K562 (cell line): ENCODE results near the gene PRDM12. TPM values are rescaled to one million over a fixed set of nuclear protein-coding genes. Genes with fewer than 3 reads are reported as not detected.
A peak's percentile ranks its signal among the peaks of the same experiment; 100 is the strongest.

Experiments
- ATAC-seq: fragments of 200-7000 bp; cut with Tn5 transposase; 3 replicates; pipeline ENCODE4 v1.9.1; 2020; ENCODE audit warnings: moderate library complexity
- BruUV-seq: library from RNA; stranded (reverse); fragments of 400-500 nt; replicated peaks from 2 replicates; lab custom pipeline; 2021; lab: Mats Ljungman, UMichigan
- CTCF ChIA-PET: fragments of 300-600 bp; formaldehyde crosslinking; extraction: SDS; loops from one replicate; lab custom pipeline; 2021; ENCODE audit warnings: low intra/inter-chr PET ratio; lab: Yijun Ruan, JAX
- POLR2A ChIA-PET: fragments of 300-600, 350-650 bp; sonication (Branson Sonifier 250); formaldehyde crosslinking; extraction: SDS; loops from one replicate; lab custom pipeline; 2021; ENCODE audit warnings: antibody characterized with exemption, inconsistent platforms; lab: Yijun Ruan, JAX
- DNase-seq, 4 experiments: peaks; one replicate each; pipeline versions ENCODE4 v3.0.0 to v3.0.0-alpha.2; 2011 to 2018; ENCODE audit warnings: low spot score in 3 of 4, mixed read lengths in 3 of 4; ENCODE audit errors: extremely low read depth in 1 of 4
- FAIRE-seq: peaks from 2 replicates; lab custom pipeline; 2011; peaks lifted over from hg19 to GRCh38; lab: Jason Lieb, UNC
- H2AFZ ChIP-seq: 2 replicates; pipeline ENCODE4 v1.6.0; 2011; ENCODE audit warnings: low read depth, low read length, control low read depth, inconsistent platforms
- H3K27ac ChIP-seq: fragments of 200-600 bp; 3 replicates; pipeline ENCODE4 v1.8.0; 2011; ENCODE audit warnings: low read depth, mild to moderate bottlenecking, control low read depth, inconsistent platforms, low read length, moderate library complexity, mixed read lengths; ENCODE audit errors: extremely low read depth
- H3K27me3 ChIP-seq, 2 experiments: fragments of 300-600 bp in 1 of 2; 2 replicates in 1 of 2; 3 replicates in 1 of 2; pipeline versions ENCODE4 v1.6.0 to v1.8.0; 2011; ENCODE audit warnings: inconsistent platforms in 2 of 2, low read length in 2 of 2, mild to moderate bottlenecking in 1 of 2, mixed read lengths in 1 of 2, moderate library complexity in 1 of 2; ENCODE audit not compliant: control insufficient read depth in 2 of 2, insufficient read depth in 2 of 2
- H3K36me3 ChIP-seq: fragments of 300-600 bp; 3 replicates; pipeline ENCODE4 v1.8.0; 2011; ENCODE audit warnings: mild to moderate bottlenecking, low read length, inconsistent platforms; ENCODE audit not compliant: control insufficient read depth, insufficient read depth
- H3K4me1 ChIP-seq, 2 experiments: fragments of 200-600 bp in 1 of 2; replicated peaks in 1 of 2; 2 replicates in 1 of 2; 3 replicates in 1 of 2; pipeline versions ENCODE4 v1.5.1 to v1.8.0; 2011; ENCODE audit warnings: inconsistent platforms in 2 of 2, low read length in 2 of 2, mild to moderate bottlenecking in 1 of 2, mixed read lengths in 1 of 2, moderate library complexity in 1 of 2; ENCODE audit not compliant: control insufficient read depth in 2 of 2, insufficient read depth in 2 of 2
- H3K4me2 ChIP-seq: 2 replicates; pipeline ENCODE4 v1.6.1; 2011; ENCODE audit warnings: low read length, control low read depth, inconsistent platforms, mixed read lengths; ENCODE audit not compliant: insufficient read depth
- H3K4me3 ChIP-seq: fragments of 200-600 bp; sonication (generic), shearing (Covaris generic); 2 replicates; pipeline ENCODE4 v1.5.1; 2016; ENCODE audit warnings: control low read depth, inconsistent platforms
- H3K79me2 ChIP-seq: fragments of 200-600 bp; 3 replicates; pipeline ENCODE4 v1.8.0; 2011; ENCODE audit warnings: low read length, inconsistent platforms; ENCODE audit not compliant: control insufficient read depth, insufficient read depth
- H3K9ac ChIP-seq, 2 experiments: 2 replicates each; pipeline versions ENCODE4 v1.6.0 to v1.6.1; 2011; ENCODE audit warnings: low read depth in 2 of 2, low read length in 2 of 2, control low read depth in 1 of 2, inconsistent platforms in 1 of 2, mild to moderate bottlenecking in 1 of 2, mixed read lengths in 1 of 2; ENCODE audit not compliant: insufficient read depth in 1 of 2
- H3K9me1 ChIP-seq: one replicate; pipeline ENCODE4 v1.6.0; 2011; ENCODE audit warnings: inconsistent platforms, mild to moderate bottlenecking, low read length, moderate library complexity; ENCODE audit not compliant: control insufficient read depth, insufficient read depth
- H3K9me3 ChIP-seq: replicated peaks from 2 replicates; pipeline ENCODE4 v1.5.1; 2011; ENCODE audit warnings: low read depth, low read length, inconsistent platforms; ENCODE audit not compliant: control insufficient read depth, insufficient read depth
- H4K20me1 ChIP-seq: replicated peaks from 2 replicates; pipeline ENCODE4 v1.6.1; 2011; ENCODE audit warnings: low read length, inconsistent platforms, mixed read lengths; ENCODE audit not compliant: control insufficient read depth, insufficient read depth
- HNRNPK ChIP-seq: fragments of 200-400 bp; formaldehyde crosslinking; IDR thresholded peaks from one replicate; pipeline ENCODE4 v1.6.1; 2018; ENCODE audit warnings: mild to moderate bottlenecking, low read depth, low read length; ENCODE audit not compliant: poor library complexity, severe bottlenecking
- IFI16 ChIP-seq: fragments of 250-450 bp; sonication (Bioruptor Pico); IDR thresholded peaks from 2 replicates; pipeline ENCODE4 v2.1.2; 2022; ENCODE audit warnings: mild to moderate bottlenecking, inconsistent platforms
- MEF2A ChIP-seq: IDR thresholded peaks from 2 replicates; pipeline ENCODE4 v1.6.1; 2011; ENCODE audit warnings: low read depth, mild to moderate bottlenecking, low read length, moderate library complexity; ENCODE audit not compliant: control insufficient read depth
- NFIX ChIP-seq: fragments of 250-450 bp; sonication (Bioruptor Pico); IDR thresholded peaks from 2 replicates; pipeline ENCODE4 v1.4.0; 2020; ENCODE audit warnings: low read depth, mild to moderate bottlenecking, moderate library complexity
- ZBTB1 ChIP-seq: sonication (generic); formaldehyde crosslinking; IDR thresholded peaks from 2 replicates; pipeline ENCODE4 v1.8.1; 2023; ENCODE audit warnings: missing genetic modification reagents, low read depth, mild to moderate bottlenecking, borderline replicate concordance
- ZNF707 ChIP-seq: fragments of 250-450 bp; sonication (Bioruptor Pico); conservative IDR thresholded peaks from 2 replicates; pipeline ENCODE4 v1.8.0; 2022; ENCODE audit warnings: inconsistent platforms, mild to moderate bottlenecking, moderate library complexity
- WGBS: fragments of 100-300 bp; shearing (Covaris generic); methylation state at CpG from one replicate; pipeline ENCODE4 v1.1.6; 2016; ENCODE audit warnings: low coverage, mixed read lengths; ENCODE audit not compliant: insufficient coverage; ENCODE audit errors: missing lambda C conversion rate; 5-methylcytosine and 5-hydroxymethylcytosine counted together
- in situ Hi-C: fragments of 300-500 bp; cut with MboI; formaldehyde crosslinking; loops from 4 replicates; pipeline ENCODE4 v1.15.0; 2018; ENCODE audit warnings: inconsistent platforms, mixed read lengths
- intact Hi-C: fragments of 100-400 bp; cut with micrococcal nuclease; formaldehyde crosslinking; loops from 2 replicates; pipeline ENCODE4 v1.14.2; 2022
- polyA plus RNA-seq, 8 experiments: library from polyadenylated mRNA; depleted of rRNA in 4 of 8; stranded (reverse) in 5 of 8; unstranded in 3 of 8; fragments of >200 nt; fragmentation: Nextera tagmentation in 2 of 8; fragmentation: Illumina TruSeq in 1 of 8; extraction: Ambion mirVana in 2 of 8; extraction: Trizol in 1 of 8; gene quantifications; 2 replicates each; pipeline versions ENCODE4 v1.2.1 to v1.2.3, GENCODE V29; 2011 to 2014; ENCODE audit warnings: inconsistent platforms in 1 of 8, missing spikeins in 1 of 8
- total RNA-seq, 7 experiments: library from RNA; depleted of rRNA in 6 of 7; stranded (reverse); fragments of >200 nt in 6 of 7; fragmentation: Illumina TruSeq in 2 of 7; extraction: Trizol in 2 of 7; gene quantifications; 2 replicates each; pipeline versions ENCODE4 v1.2.1 to v1.2.3, GENCODE V29; 2011 to 2021; ENCODE audit warnings: low replicate concordance in 1 of 7
- TF ChIP-seq, protein P1 (sequence below): fragments of 450-650 bp; IDR thresholded peaks from 2 replicates; pipeline ENCODE4 v1.6.1; 2017; ENCODE audit warnings: mild to moderate bottlenecking, moderate library complexity
- TF ChIP-seq, protein P2 (sequence below), 2 experiments: IDR thresholded peaks; 2 replicates each; pipeline ENCODE4 v1.6.1; 2011; ENCODE audit warnings: borderline replicate concordance in 1 of 2, control low read depth in 1 of 2, low read depth in 1 of 2, low read length in 1 of 2, mild to moderate bottlenecking in 1 of 2, mixed read lengths in 1 of 2, moderate library complexity in 1 of 2; ENCODE audit not compliant: insufficient read depth in 1 of 2, insufficient read length in 1 of 2, poor library complexity in 1 of 2, severe bottlenecking in 1 of 2; ENCODE audit errors: extremely low read depth in 1 of 2

The PRDM12 gene
- total and polyA plus RNA-seq, 9 of the 15 experiments (the other 6 are each of a cell fraction or from before 2014, with no cell fraction given) = 0.04 to 0.22 (median 0.07) TPM; not detected in 3

DNA sequence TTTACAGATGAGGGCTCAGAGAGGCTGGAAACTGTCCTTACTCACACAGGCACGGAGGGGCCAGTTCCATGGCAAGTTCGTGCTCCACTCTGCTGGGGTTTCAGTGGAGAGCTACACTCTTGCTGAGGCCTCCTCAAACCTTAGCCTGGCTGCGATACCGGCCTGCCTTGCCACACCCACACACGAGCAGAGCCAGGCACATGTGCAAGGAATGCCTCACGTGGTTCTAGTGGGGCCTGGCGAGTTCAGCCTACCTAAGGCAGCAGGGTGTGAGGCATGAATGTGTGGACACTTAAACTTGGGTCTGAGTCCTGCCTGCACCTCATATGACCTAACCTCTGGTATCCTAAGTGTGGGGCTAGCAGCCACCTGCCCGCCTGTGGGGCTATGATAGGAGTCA is 21.5 kb upstream of the PRDM12 start:
- POLR2A ChIA-PET = no interaction called here
- FAIRE-seq = no peak
- peak; percentile 20; the same call in 1 of the 3 replicates for ATAC-seq
- CTCF ChIA-PET = no interaction called here
- Histone ChIP-seq H3K4me3 (no peak overlapping the region), H3K27ac (no peak overlapping the region), H3K36me3 (no peaks in the 10 kb centered on the region), H2AFZ (peak overlapping the region; percentile 5; the same call in 1 of the 2 replicates), H3K4me1 (peaks cover 0 to 11% of the 10 kb centered on the region in 2 experiments; a peak in 1 of 5 replicates), H3K27me3 (no peaks in the 10 kb centered on the region), H3K9me3 (no peaks in the 10 kb centered on the region; the same call in 1 of the 2 replicates), H3K79me2 (no peaks in the 10 kb centered on the region), H3K9me1 (peaks cover 4% of the 10 kb centered on the region), H4K20me1 (no peaks in the 10 kb centered on the region), H3K9ac (no peak overlapping the region; a peak in 1 of 4 replicates), H3K4me2 (no peak overlapping the region)
- no peak for DNase-seq
- in situ Hi-C loops (no loop called here), intact Hi-C loops (loop anchor here (5.0 kb wide), 1 partner anchor 39 kb away; no protein-coding TSS in a partner anchor)
- 35% methylated on average over 8 of the region's 8 CpGs for WGBS
- no TSS peak for BruUV-seq
- TF ChIP-seq NFIX (CRISPR knock-in tag) (no peak), MEF2A (no peak), ZNF707 (CRISPR knock-in tag) (no peak), HNRNPK (no peak), ZBTB1 (CRISPR knock-in tag) (no peak), IFI16 (CRISPR knock-in tag) (no peak)
- TF ChIP-seq, protein P1, sequence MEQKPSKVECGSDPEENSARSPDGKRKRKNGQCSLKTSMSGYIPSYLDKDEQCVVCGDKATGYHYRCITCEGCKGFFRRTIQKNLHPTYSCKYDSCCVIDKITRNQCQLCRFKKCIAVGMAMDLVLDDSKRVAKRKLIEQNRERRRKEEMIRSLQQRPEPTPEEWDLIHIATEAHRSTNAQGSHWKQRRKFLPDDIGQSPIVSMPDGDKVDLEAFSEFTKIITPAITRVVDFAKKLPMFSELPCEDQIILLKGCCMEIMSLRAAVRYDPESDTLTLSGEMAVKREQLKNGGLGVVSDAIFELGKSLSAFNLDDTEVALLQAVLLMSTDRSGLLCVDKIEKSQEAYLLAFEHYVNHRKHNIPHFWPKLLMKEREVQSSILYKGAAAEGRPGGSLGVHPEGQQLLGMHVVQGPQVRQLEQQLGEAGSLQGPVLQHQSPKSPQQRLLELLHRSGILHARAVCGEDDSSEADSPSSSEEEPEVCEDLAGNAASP = no peak
- TF ChIP-seq, protein P2, sequence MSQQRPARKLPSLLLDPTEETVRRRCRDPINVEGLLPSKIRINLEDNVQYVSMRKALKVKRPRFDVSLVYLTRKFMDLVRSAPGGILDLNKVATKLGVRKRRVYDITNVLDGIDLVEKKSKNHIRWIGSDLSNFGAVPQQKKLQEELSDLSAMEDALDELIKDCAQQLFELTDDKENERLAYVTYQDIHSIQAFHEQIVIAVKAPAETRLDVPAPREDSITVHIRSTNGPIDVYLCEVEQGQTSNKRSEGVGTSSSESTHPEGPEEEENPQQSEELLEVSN (IDR thresholded peaks at IDR 0.05; ENCODE audit: borderline replicate concordance in 1 of 2, extremely low read depth in 1 of 2, insufficient read depth in 1 of 2, insufficient read length in 1 of 2, low read depth in 1 of 2, low read length in 1 of 2, poor library complexity in 1 of 2, severe bottlenecking in 1 of 2) = peak in 1 of 2 experiments; percentile 32
